ENCODE measurements around the gene SELENOK. TPM values are rescaled to one million over a fixed set of nuclear protein-coding genes. Genes with fewer than 3 reads are reported as not detected.

The SELENOK gene
- polyA plus RNA-seq, 1 donor from 2014 or later: 136 TPM

DNA sequence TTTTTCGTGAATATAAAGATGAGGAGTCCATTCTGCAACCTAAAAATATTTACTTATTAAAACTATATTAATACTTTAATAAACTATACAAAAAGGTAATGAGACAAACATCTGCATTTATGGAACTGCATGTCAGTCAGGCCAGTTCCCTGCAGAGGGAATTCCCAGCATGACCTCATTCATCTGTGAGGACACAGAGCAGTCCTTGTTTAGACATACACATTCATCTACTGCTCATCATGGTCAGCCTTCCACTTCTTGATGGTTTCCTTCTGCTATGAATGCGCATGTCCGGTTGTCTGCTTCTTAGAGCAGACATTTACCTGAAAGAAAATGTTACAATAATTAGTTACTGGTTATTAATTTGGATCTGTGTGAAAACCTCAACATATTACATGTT is 6.4 kb downstream of the SELENOK start:
- H3K9me2 ChIP-seq (ENCODE audit: insufficient read depth, low read length): no peaks in the 10 kb centered on the region
- H3K9me3 ChIP-seq (ENCODE audit: low read length): no peaks in the 10 kb centered on the region
- no peaks in the 10 kb centered on the region for H3K27me3 ChIP-seq (ENCODE audit: insufficient read depth, low read depth, low read length)
- H2AFZ ChIP-seq (ENCODE audit: low read depth, low read length): no peak overlapping the region
- no peaks in the 10 kb centered on the region for H4K20me1 ChIP-seq (ENCODE audit: insufficient read depth)
- no peak overlapping the region for H3K4me2 ChIP-seq (ENCODE audit: low read length)
- no peak overlapping the region for H3K9ac ChIP-seq (ENCODE audit: low read length)
- no peak overlapping the region for H3K27ac ChIP-seq (ENCODE audit: low read length)
- peaks cover 7% of the 10 kb centered on the region for H3K36me3 ChIP-seq (ENCODE audit: insufficient read depth, low read length)
- no peak overlapping the region for H3K4me3 ChIP-seq (ENCODE audit: low read length)
- H3K79me2 ChIP-seq (replicated peaks; ENCODE audit: insufficient read depth, low read length): peaks cover 34% of the 10 kb centered on the region
- no peaks in the 10 kb centered on the region for H3F3A ChIP-seq (ENCODE audit: insufficient read depth, low read length, poor library complexity, severe bottlenecking)
- TF ChIP-seq, protein P1, sequence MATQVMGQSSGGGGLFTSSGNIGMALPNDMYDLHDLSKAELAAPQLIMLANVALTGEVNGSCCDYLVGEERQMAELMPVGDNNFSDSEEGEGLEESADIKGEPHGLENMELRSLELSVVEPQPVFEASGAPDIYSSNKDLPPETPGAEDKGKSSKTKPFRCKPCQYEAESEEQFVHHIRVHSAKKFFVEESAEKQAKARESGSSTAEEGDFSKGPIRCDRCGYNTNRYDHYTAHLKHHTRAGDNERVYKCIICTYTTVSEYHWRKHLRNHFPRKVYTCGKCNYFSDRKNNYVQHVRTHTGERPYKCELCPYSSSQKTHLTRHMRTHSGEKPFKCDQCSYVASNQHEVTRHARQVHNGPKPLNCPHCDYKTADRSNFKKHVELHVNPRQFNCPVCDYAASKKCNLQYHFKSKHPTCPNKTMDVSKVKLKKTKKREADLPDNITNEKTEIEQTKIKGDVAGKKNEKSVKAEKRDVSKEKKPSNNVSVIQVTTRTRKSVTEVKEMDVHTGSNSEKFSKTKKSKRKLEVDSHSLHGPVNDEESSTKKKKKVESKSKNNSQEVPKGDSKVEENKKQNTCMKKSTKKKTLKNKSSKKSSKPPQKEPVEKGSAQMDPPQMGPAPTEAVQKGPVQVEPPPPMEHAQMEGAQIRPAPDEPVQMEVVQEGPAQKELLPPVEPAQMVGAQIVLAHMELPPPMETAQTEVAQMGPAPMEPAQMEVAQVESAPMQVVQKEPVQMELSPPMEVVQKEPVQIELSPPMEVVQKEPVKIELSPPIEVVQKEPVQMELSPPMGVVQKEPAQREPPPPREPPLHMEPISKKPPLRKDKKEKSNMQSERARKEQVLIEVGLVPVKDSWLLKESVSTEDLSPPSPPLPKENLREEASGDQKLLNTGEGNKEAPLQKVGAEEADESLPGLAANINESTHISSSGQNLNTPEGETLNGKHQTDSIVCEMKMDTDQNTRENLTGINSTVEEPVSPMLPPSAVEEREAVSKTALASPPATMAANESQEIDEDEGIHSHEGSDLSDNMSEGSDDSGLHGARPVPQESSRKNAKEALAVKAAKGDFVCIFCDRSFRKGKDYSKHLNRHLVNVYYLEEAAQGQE (IDR thresholded peaks at IDR 0.05; ENCODE audit: borderline replicate concordance): no peak
- no peak for TF ChIP-seq RAD21 (conservative IDR thresholded peaks at IDR 0.05)
- TF ChIP-seq, protein P2, sequence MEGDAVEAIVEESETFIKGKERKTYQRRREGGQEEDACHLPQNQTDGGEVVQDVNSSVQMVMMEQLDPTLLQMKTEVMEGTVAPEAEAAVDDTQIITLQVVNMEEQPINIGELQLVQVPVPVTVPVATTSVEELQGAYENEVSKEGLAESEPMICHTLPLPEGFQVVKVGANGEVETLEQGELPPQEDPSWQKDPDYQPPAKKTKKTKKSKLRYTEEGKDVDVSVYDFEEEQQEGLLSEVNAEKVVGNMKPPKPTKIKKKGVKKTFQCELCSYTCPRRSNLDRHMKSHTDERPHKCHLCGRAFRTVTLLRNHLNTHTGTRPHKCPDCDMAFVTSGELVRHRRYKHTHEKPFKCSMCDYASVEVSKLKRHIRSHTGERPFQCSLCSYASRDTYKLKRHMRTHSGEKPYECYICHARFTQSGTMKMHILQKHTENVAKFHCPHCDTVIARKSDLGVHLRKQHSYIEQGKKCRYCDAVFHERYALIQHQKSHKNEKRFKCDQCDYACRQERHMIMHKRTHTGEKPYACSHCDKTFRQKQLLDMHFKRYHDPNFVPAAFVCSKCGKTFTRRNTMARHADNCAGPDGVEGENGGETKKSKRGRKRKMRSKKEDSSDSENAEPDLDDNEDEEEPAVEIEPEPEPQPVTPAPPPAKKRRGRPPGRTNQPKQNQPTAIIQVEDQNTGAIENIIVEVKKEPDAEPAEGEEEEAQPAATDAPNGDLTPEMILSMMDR (IDR thresholded peaks at IDR 0.05; ENCODE audit: poor library complexity, severe bottlenecking): no peak
- TF ChIP-seq SMC3 (conservative IDR thresholded peaks at IDR 0.05; ENCODE audit: poor library complexity): no peak
- no peak for TF ChIP-seq MXI1 (conservative IDR thresholded peaks at IDR 0.05; ENCODE audit: poor library complexity, severe bottlenecking)
- TF ChIP-seq EP300 (conservative IDR thresholded peaks at IDR 0.05; ENCODE audit: poor library complexity, severe bottlenecking): no peak
- TF ChIP-seq POLR2AphosphoS5 (IDR thresholded peaks at IDR 0.05): no peak
- no peak for TF ChIP-seq EZH2 (IDR thresholded peaks at IDR 0.05; ENCODE audit: borderline replicate concordance, insufficient read depth, low read length, poor library complexity, severe bottlenecking)
- no peak for TF ChIP-seq TAF1 (IDR thresholded peaks at IDR 0.05; ENCODE audit: low read depth)

DNA sequence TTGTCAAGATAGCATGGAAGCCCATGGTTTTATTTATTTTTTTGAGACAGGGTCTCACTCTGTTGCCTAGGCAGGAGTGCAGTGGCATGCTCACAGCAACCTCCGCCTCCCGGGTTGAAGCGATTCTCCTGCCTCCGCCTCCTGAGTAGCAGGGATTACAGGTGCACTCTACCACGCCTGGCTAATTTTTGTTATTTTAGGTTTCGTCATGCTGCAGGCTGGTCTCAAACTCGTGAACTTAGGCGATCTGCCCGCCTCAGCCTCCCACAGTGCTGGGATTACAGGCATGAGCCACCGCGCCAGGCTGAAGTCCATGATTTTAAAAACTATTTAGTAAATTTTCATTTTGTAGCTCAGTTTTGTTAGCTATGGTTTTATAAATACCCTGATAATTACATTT is 7.0 kb downstream of the SELENOK start:
- Histone ChIP-seq H3K27ac (ENCODE audit: low read length) (no peak overlapping the region), H3K79me2 (replicated peaks; ENCODE audit: insufficient read depth, low read length) (peaks cover 30% of the 10 kb centered on the region), H3K9me3 (ENCODE audit: low read length) (no peaks in the 10 kb centered on the region), H4K20me1 (ENCODE audit: insufficient read depth) (no peaks in the 10 kb centered on the region), H3K36me3 (ENCODE audit: insufficient read depth, low read length) (peaks cover 9% of the 10 kb centered on the region), H2AFZ (ENCODE audit: low read depth, low read length) (no peak overlapping the region), H3K4me3 (ENCODE audit: low read length) (no peak overlapping the region), H3F3A (ENCODE audit: insufficient read depth, low read length, poor library complexity, severe bottlenecking) (no peaks in the 10 kb centered on the region), H3K27me3 (ENCODE audit: insufficient read depth, low read depth, low read length) (no peaks in the 10 kb centered on the region), H3K9me2 (ENCODE audit: insufficient read depth, low read length) (no peaks in the 10 kb centered on the region), H3K4me2 (ENCODE audit: low read length) (no peak overlapping the region), H3K9ac (ENCODE audit: low read length) (no peak overlapping the region)
- TF ChIP-seq POLR2AphosphoS5 (IDR thresholded peaks at IDR 0.05): no peak
- TF ChIP-seq SMC3 (conservative IDR thresholded peaks at IDR 0.05; ENCODE audit: poor library complexity): no peak
- no peak for TF ChIP-seq RAD21 (conservative IDR thresholded peaks at IDR 0.05)
- TF ChIP-seq, protein P1 (IDR thresholded peaks at IDR 0.05; ENCODE audit: borderline replicate concordance): no peak
